NCI-H345 treated with DMSO at 0.1 percent for 48 hours (cell line): ENCODE results near the gene TSHZ2.

Source experiments
- DNase-seq: peaks from one replicate; lab custom pipeline; 2025; ENCODE audit not compliant: unreplicated experiment; lab: John Stamatoyannopoulos, UW

The TSHZ2 gene

GRCh38 chr20:53270792-53271375 is 298.7 kb downstream of the TSHZ2 start:
- no peak for DNase-seq

GRCh38 chr20:53274365-53274764 is 302.2 kb downstream of the TSHZ2 start:
- DNase-seq, result no peak

GRCh38 chr20:53274807-53275206 is 302.6 kb downstream of the TSHZ2 start:
- DNase-seq, result no peak

GRCh38 chr20:53276143-53276542 is 304.0 kb downstream of the TSHZ2 start:
- DNase-seq, result no peak

- DNase-seq, result no peak
These were observed 306.4 kb downstream of the TSHZ2 start for GRCh38 chr20:53278555-53278954.

GRCh38 chr20:53279735-53280134 is 307.6 kb downstream of the TSHZ2 start:
- DNase-seq, result no peak

- DNase-seq, result no peak
These were observed 309.5 kb downstream of the TSHZ2 start for GRCh38 chr20:53281557-53282117.

- DNase-seq, result no peak
These were observed 310.2 kb downstream of the TSHZ2 start for GRCh38 chr20:53282217-53282955.

- no peak for DNase-seq
These were observed 310.9 kb downstream of the TSHZ2 start for GRCh38 chr20:53283011-53283410.

- no peak for DNase-seq
These were observed 311.4 kb downstream of the TSHZ2 start for GRCh38 chr20:53283597-53283996.

- no peak for DNase-seq
These were observed 312.1 kb downstream of the TSHZ2 start for GRCh38 chr20:53284256-53284655.

GRCh38 chr20:53284696-53285095 is 312.5 kb downstream of the TSHZ2 start:
- no peak for DNase-seq

GRCh38 chr20:53287357-53288042 is 315.3 kb downstream of the TSHZ2 start:
- DNase-seq, result no peak

GRCh38 chr20:53291548-53291947 is 319.4 kb downstream of the TSHZ2 start:
- no peak for DNase-seq

- DNase-seq, result no peak
These were observed 320.2 kb downstream of the TSHZ2 start for GRCh38 chr20:53292347-53292746.

GRCh38 chr20:53294804-53295203 is 322.6 kb downstream of the TSHZ2 start:
- no peak for DNase-seq

- no peak for DNase-seq
These were observed 323.9 kb downstream of the TSHZ2 start for GRCh38 chr20:53296025-53296424.

- no peak for DNase-seq
These were observed 324.4 kb downstream of the TSHZ2 start for GRCh38 chr20:53296451-53297153.

- DNase-seq, result no peak
These were observed 325.0 kb downstream of the TSHZ2 start for GRCh38 chr20:53297154-53297529.

GRCh38 chr20:53298260-53298659 is 326.1 kb downstream of the TSHZ2 start:
- no peak for DNase-seq

GRCh38 chr20:53298911-53299310 is 326.8 kb downstream of the TSHZ2 start:
- DNase-seq, result no peak
